BLaER1 treated with 17β-estradiol and CSF1 and Interleukin-3, amounts not matched to agents 10 nM and 100 nM (cell line): ENCODE measurements around the gene WDR81.

Experiments used
- H3K27ac ChIP-seq, 11 experiments: shearing (Covaris generic); formaldehyde crosslinking; 2 replicates each; pipeline ENCODE4 v1.8.1; 2022
- H3K27me3 ChIP-seq, 11 experiments: shearing (Covaris generic); formaldehyde crosslinking; 2 replicates each; pipeline ENCODE4 v1.8.1; 2022
- H3K36me3 ChIP-seq, 11 experiments: shearing (Covaris generic); formaldehyde crosslinking; 2 replicates each; pipeline ENCODE4 v1.8.1; 2022
- H3K4me1 ChIP-seq, 10 experiments: shearing (Covaris generic); formaldehyde crosslinking; 2 replicates each; pipeline ENCODE4 v1.8.1; 2022
- H3K4me2 ChIP-seq, 11 experiments: shearing (Covaris generic); formaldehyde crosslinking; 2 replicates each; pipeline ENCODE4 v1.8.1; 2022
- H3K4me3 ChIP-seq, 10 experiments: shearing (Covaris generic); formaldehyde crosslinking; 2 replicates each; pipeline ENCODE4 v1.8.1; 2022
- H3K9ac ChIP-seq, 11 experiments: shearing (Covaris generic); formaldehyde crosslinking; 2 replicates each; pipeline ENCODE4 v1.8.1; 2022
- H3K9me3 ChIP-seq, 11 experiments: shearing (Covaris generic); formaldehyde crosslinking; replicated peaks in 1 of 11; 2 replicates each; pipeline ENCODE4 v1.8.1; 2022
- H4K20me1 ChIP-seq, 11 experiments: shearing (Covaris generic); formaldehyde crosslinking; 2 replicates each; pipeline ENCODE4 v1.8.1; 2022
- Cebpa-rat ChIP-seq, 11 experiments: shearing (Covaris generic); IDR thresholded peaks; 2 replicates each; pipeline ENCODE4 v1.8.1; 2022

The WDR81 gene

GRCh38 chr17:1742371-1743087 lies 18.0 kb downstream of the WDR81 start, which contains the start of gene SERPINF2:
Gene SERPINF2 (plus strand): TSS chr17:1742871. CDS start chr17:1744996, 2,125 bp downstream.
- H3K4me1 ChIP-seq: peaks cover 0 to 11% (median under 1%) of the 10 kb centered on the region in 10 experiments; a peak in 8 of 20 replicates
- no peaks in the 10 kb centered on the region for H3K9me3 ChIP-seq
- H4K20me1 ChIP-seq: peaks cover 0 to 10% (median 0%) of the 10 kb centered on the region in 11 experiments; a peak in 5 of 22 replicates
- H3K4me2 ChIP-seq: no peak within 1 kb of the TSS
- peaks cover 1 to 10% (median 8%) of the 10 kb centered on the region in 11 experiments; a peak in 18 of 22 replicates for H3K36me3 ChIP-seq
- TF ChIP-seq Cebpa-rat (IDR thresholded peaks at IDR 0.05): no peak
- H3K4me3 ChIP-seq: no peak within 1 kb of the TSS
- H3K27me3 ChIP-seq: no peaks in the 10 kb centered on the region
- H3K27ac ChIP-seq: no peak within 1 kb of the TSS
- no peak within 1 kb of the TSS for H3K9ac ChIP-seq

GRCh38 chr17:1743088-1743439 lies 18.6 kb downstream of the WDR81 start:
- peaks cover 0 to 4% (median 0%) of the 10 kb centered on the region in 11 experiments; a peak in 4 of 22 replicates for H4K20me1 ChIP-seq
- no peaks in the 10 kb centered on the region for H3K9me3 ChIP-seq
- no peaks in the 10 kb centered on the region for H3K27me3 ChIP-seq
- no peak overlapping the region for H3K27ac ChIP-seq
- no peak overlapping the region for H3K9ac ChIP-seq
- TF ChIP-seq Cebpa-rat (IDR thresholded peaks at IDR 0.05): no peak
- peaks cover 0 to 6% (median 0%) of the 10 kb centered on the region in 10 experiments; a peak in 6 of 20 replicates for H3K4me1 ChIP-seq
- peaks cover 0 to 5% (median 3%) of the 10 kb centered on the region in 11 experiments; a peak in 16 of 22 replicates for H3K36me3 ChIP-seq
- no peak overlapping the region for H3K4me3 ChIP-seq
- no peak overlapping the region for H3K4me2 ChIP-seq

- Histone ChIP-seq H3K4me2 (no peak overlapping the region), H3K9me3 (no peaks in the 10 kb centered on the region), H3K9ac (no peak overlapping the region), H4K20me1 (no peaks in the 10 kb centered on the region), H3K4me1 (peaks cover 0 to 5% (median 0%) of the 10 kb centered on the region in 10 experiments; a peak in 1 of 20 replicates), H3K27me3 (no peaks in the 10 kb centered on the region), H3K36me3 (no peaks in the 10 kb centered on the region; a peak in 1 of 22 replicates), H3K4me3 (no peak overlapping the region), H3K27ac (no peak overlapping the region)
- TF ChIP-seq Cebpa-rat (IDR thresholded peaks at IDR 0.05): no peak
Observed at GRCh38 chr17:1744551-1745512, 20.3 kb downstream of the WDR81 start.

GRCh38 chr17:1745513-1746020 lies 21.1 kb downstream of the WDR81 start:
- Histone ChIP-seq H3K4me3 (no peak overlapping the region), H4K20me1 (no peaks in the 10 kb centered on the region), H3K27ac (no peak overlapping the region), H3K9ac (no peak overlapping the region), H3K9me3 (no peaks in the 10 kb centered on the region), H3K4me2 (no peak overlapping the region), H3K4me1 (peaks cover 0 to 6% (median under 1%) of the 10 kb centered on the region in 10 experiments; a peak in 8 of 20 replicates), H3K36me3 (no peaks in the 10 kb centered on the region; a peak in 1 of 22 replicates), H3K27me3 (no peaks in the 10 kb centered on the region)
- no peak for TF ChIP-seq Cebpa-rat (IDR thresholded peaks at IDR 0.05)

- no peak for TF ChIP-seq Cebpa-rat (IDR thresholded peaks at IDR 0.05)
- Histone ChIP-seq H3K4me2 (no peak overlapping the region), H3K27ac (no peak overlapping the region), H3K4me1 (peaks cover 3 to 20% (median 14%) of the 10 kb centered on the region in 10 experiments; a peak in 19 of 20 replicates), H3K36me3 (no peaks in the 10 kb centered on the region; a peak in 1 of 22 replicates), H4K20me1 (no peaks in the 10 kb centered on the region), H3K9ac (no peak overlapping the region), H3K9me3 (no peaks in the 10 kb centered on the region), H3K27me3 (no peaks in the 10 kb centered on the region), H3K4me3 (no peak overlapping the region)
Observed at GRCh38 chr17:1746975-1747543, 22.6 kb downstream of the WDR81 start.

GRCh38 chr17:1750628-1751027 lies 26.1 kb downstream of the WDR81 start:
- peaks cover 22 to 56% (median 37%) of the 10 kb centered on the region in 10 experiments for H3K4me1 ChIP-seq
- no peaks in the 10 kb centered on the region for H4K20me1 ChIP-seq
- no peaks in the 10 kb centered on the region; a peak in 1 of 22 replicates for H3K36me3 ChIP-seq
- no peaks in the 10 kb centered on the region for H3K9me3 ChIP-seq
- H3K4me2 ChIP-seq: peak overlapping the region in 4 of 11 experiments; percentile 9 to 59 (median 22); a peak in 3 of 22 replicates
- no peaks in the 10 kb centered on the region for H3K27me3 ChIP-seq
- no peak overlapping the region for H3K4me3 ChIP-seq
- TF ChIP-seq Cebpa-rat (IDR thresholded peaks at IDR 0.05): no peak
- no peak overlapping the region; a peak in 2 of 22 replicates for H3K9ac ChIP-seq
- no peak overlapping the region for H3K27ac ChIP-seq

- no peaks in the 10 kb centered on the region for H3K27me3 ChIP-seq
- no peaks in the 10 kb centered on the region for H4K20me1 ChIP-seq
- H3K4me3 ChIP-seq: peak overlapping the region in 1 of 10 experiments; percentile 26; a peak in 1 of 20 replicates
- peak overlapping the region in 5 of 11 experiments; percentile 22 to 46 (median 34); a peak in 8 of 22 replicates for H3K9ac ChIP-seq
- peak overlapping the region in 8 of 11 experiments; percentile 1 to 58 (median 38); a peak in 12 of 22 replicates for H3K27ac ChIP-seq
- TF ChIP-seq Cebpa-rat (IDR thresholded peaks at IDR 0.05): no peak
- peak overlapping the region; percentile 29 to 92 (median 60) for H3K4me2 ChIP-seq
- H3K36me3 ChIP-seq: no peaks in the 10 kb centered on the region
- H3K9me3 ChIP-seq: no peaks in the 10 kb centered on the region
- H3K4me1 ChIP-seq: peaks cover 27 to 70% (median 44%) of the 10 kb centered on the region in 10 experiments
Observed at GRCh38 chr17:1752425-1753262, 28.1 kb downstream of the WDR81 start.
